ENCODE results near the gene CDC26. TPM values are rescaled to one million over a fixed set of nuclear protein-coding genes. Genes with fewer than 3 reads are reported as not detected.

Gene CDC26
- 29.7 and 33.9 TPM in 2 replicates for total RNA-seq
- 50.0 and 60.7 TPM in 2 replicates for polyA plus RNA-seq

GRCh38 chr9:113275157-113276131, at the start of gene CDC26, which contains the start of gene PRPF4:
CDC26 (minus strand) TSS chr9:113275572; CDS start chr9:113272507, 3,065 bp downstream.
PRPF4 (plus strand) TSS chr9:113275658; CDS start chr9:113275744, 86 bp downstream.
- no peak for TF ChIP-seq CTCF (IDR thresholded peaks at IDR 0.05; ENCODE audit: low read depth, low read length)
- Histone ChIP-seq H3K27me3 (no peaks in the 10 kb centered on the region), H3K4me3 (peak within 1 kb of the TSS; percentile 65), H3K9me3 (ENCODE audit: low read depth) (no peaks in the 10 kb centered on the region), H3K36me3 (peaks cover 48% of the 10 kb centered on the region), H3K27ac (peak within 1 kb of the TSS; percentile 95), H3K4me1 (ENCODE audit: low read depth) (peaks cover 8% of the 10 kb centered on the region)
- DNase-seq (ENCODE audit: low read depth in 1 of 2, low spot score in 1 of 2): peak; percentile 99

GRCh38 chr9:113322671-113323070, 47.3 kb upstream of the CDC26 start:
- no peak overlapping the region for H3K27ac ChIP-seq
- no peaks in the 10 kb centered on the region for H3K4me1 ChIP-seq (ENCODE audit: low read depth)
- no peak for DNase-seq (ENCODE audit: low read depth in 1 of 2, low spot score in 1 of 2)
- TF ChIP-seq CTCF (IDR thresholded peaks at IDR 0.05; ENCODE audit: low read depth, low read length): no peak
- no peaks in the 10 kb centered on the region for H3K27me3 ChIP-seq
- no peak overlapping the region for H3K4me3 ChIP-seq
- H3K36me3 ChIP-seq: peaks cover 2% of the 10 kb centered on the region
- no peaks in the 10 kb centered on the region for H3K9me3 ChIP-seq (ENCODE audit: low read depth)

GRCh38 chr9:113320051-113320450, 44.7 kb upstream of the CDC26 start:
- Histone ChIP-seq H3K4me3 (no peak overlapping the region), H3K27ac (no peak overlapping the region), H3K27me3 (no peaks in the 10 kb centered on the region), H3K9me3 (ENCODE audit: low read depth) (no peaks in the 10 kb centered on the region), H3K4me1 (ENCODE audit: low read depth) (no peaks in the 10 kb centered on the region), H3K36me3 (peaks cover 2% of the 10 kb centered on the region)
- no peak for DNase-seq (ENCODE audit: low read depth in 1 of 2, low spot score in 1 of 2)
- no peak for TF ChIP-seq CTCF (IDR thresholded peaks at IDR 0.05; ENCODE audit: low read depth, low read length)

- no peak for DNase-seq (ENCODE audit: low read depth in 1 of 2, low spot score in 1 of 2)
- Histone ChIP-seq H3K9me3 (ENCODE audit: low read depth) (no peaks in the 10 kb centered on the region), H3K36me3 (peaks cover 2% of the 10 kb centered on the region), H3K27ac (no peak overlapping the region), H3K27me3 (no peaks in the 10 kb centered on the region), H3K4me3 (no peak overlapping the region), H3K4me1 (ENCODE audit: low read depth) (no peaks in the 10 kb centered on the region)
- no peak for TF ChIP-seq CTCF (IDR thresholded peaks at IDR 0.05; ENCODE audit: low read depth, low read length)
These were observed 43.7 kb upstream of the CDC26 start for GRCh38 chr9:113319054-113319453.

- no peaks in the 10 kb centered on the region for H3K4me1 ChIP-seq (ENCODE audit: low read depth)
- no peaks in the 10 kb centered on the region for H3K27me3 ChIP-seq
- H3K36me3 ChIP-seq: peaks cover 2% of the 10 kb centered on the region
- H3K4me3 ChIP-seq: no peak overlapping the region
- no peak overlapping the region for H3K27ac ChIP-seq
- H3K9me3 ChIP-seq (ENCODE audit: low read depth): no peaks in the 10 kb centered on the region
- peak; percentile 34 for TF ChIP-seq CTCF (IDR thresholded peaks at IDR 0.05; ENCODE audit: low read depth, low read length)
- DNase-seq (ENCODE audit: low read depth in 1 of 2, low spot score in 1 of 2): peak in 1 of 2 donors; percentile 46
These were observed 42.4 kb upstream of the CDC26 start for GRCh38 chr9:113317777-113318176.

Measured in cardiac muscle cell (in vitro differentiated cells and primary cell).